Fibroblast of lung (primary cell): ENCODE results near the gene NHLH1.
"Not testable (repeated sequence)": the region's sequence is repeated elsewhere in the genome, so short reads cannot be mapped to it uniquely, and the experiment has no call there.

Source experiments
- CTCF ChIP-seq, 2 donors: IDR thresholded peaks in 1 of 2; conservative IDR thresholded peaks in 1 of 2; 1 replicate in 1 of 2; 2 replicates in 1 of 2; pipeline ENCODE4 v1.5.1; 2011 to 2012; ENCODE audit warnings: low read length in 2 of 2, control low read depth in 1 of 2, inconsistent platforms in 1 of 2, low read depth in 1 of 2, mild to moderate bottlenecking in 1 of 2
- EZH2 ChIP-seq: IDR thresholded peaks from 2 replicates; pipeline ENCODE4 v1.5.1; 2012; ENCODE audit warnings: low read length, control low read depth, mild to moderate bottlenecking; ENCODE audit errors: missing control alignments

DNA sequence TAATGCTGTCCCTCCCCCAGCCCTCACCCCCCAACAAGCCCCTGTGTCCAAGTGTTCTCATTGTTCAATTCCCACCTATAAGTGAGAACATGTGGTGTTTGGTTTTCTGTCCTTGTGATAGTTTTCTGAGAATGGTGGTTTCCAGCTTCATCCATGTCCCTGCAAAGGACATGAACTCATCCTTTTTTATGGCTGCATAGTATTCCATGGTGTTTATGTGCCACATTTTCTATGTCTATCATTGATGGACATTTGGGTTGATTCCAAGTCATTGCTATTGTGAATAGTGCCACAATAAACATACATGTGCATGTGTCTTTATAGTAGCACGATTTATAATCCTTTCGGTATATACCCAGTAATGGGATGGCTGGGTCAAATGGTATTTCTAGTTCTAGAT lies 17.9 kb downstream of the NHLH1 start:
- TF ChIP-seq CTCF (conservative IDR thresholded peaks at IDR 0.05 in 1 of 2, IDR thresholded peaks at IDR 0.05 in 1 of 2; ENCODE audit: low read depth in 1 of 2, low read length in 2 of 2); EZH2: not testable (repeated sequence)
